OCI-LY3 (cell line): ENCODE measurements around the gene RORC.

ENCODE experiments used
- H2AFZ ChIP-seq: fragments of 200-600, 300-600 bp; shearing (Covaris generic); 2 replicates; pipeline ENCODE4 v1.6.0; 2014; ENCODE audit warnings: antibody characterized with exemption, low read depth, low read length
- H3K27ac ChIP-seq: fragments of 200-600, 300-600 bp; sonication (generic); 2 replicates; pipeline ENCODE4 v1.5.1; 2014; ENCODE audit warnings: mild to moderate bottlenecking, low read length, moderate library complexity, mixed read lengths
- H3K27me3 ChIP-seq: fragments of 200-600, 300-600 bp; sonication (generic); 2 replicates; pipeline ENCODE4 v1.6.1; 2014; ENCODE audit warnings: low read depth, low read length, mixed read lengths
- H3K36me3 ChIP-seq: fragments of 200-600, 300-600 bp; sonication (generic); replicated peaks from 2 replicates; pipeline ENCODE3; 2014; ENCODE audit warnings: low read depth, low read length, mixed read lengths
- H3K4me1 ChIP-seq: fragments of 300-600, 200-600 bp; sonication (generic); 2 replicates; pipeline ENCODE4 v1.6.1; 2014; ENCODE audit warnings: low read length, mixed read lengths
- H3K4me2 ChIP-seq: fragments of 200-600, 300-600 bp; sonication (generic); 2 replicates; pipeline ENCODE4 v1.6.1; 2014; ENCODE audit warnings: low read length, mixed read lengths
- H3K4me3 ChIP-seq: fragments of 300-600, 200-600 bp; sonication (generic); 2 replicates; pipeline ENCODE4 v1.5.1; 2014; ENCODE audit warnings: antibody characterized with exemption, mild to moderate bottlenecking, low read length, moderate library complexity
- H3K79me2 ChIP-seq: fragments of 300-600, 200-600 bp; shearing (Covaris generic); 2 replicates; pipeline ENCODE4 v1.6.1; 2014; ENCODE audit warnings: mild to moderate bottlenecking, low read length, mixed read lengths
- H3K9ac ChIP-seq: fragments of 300-600, 200-600 bp; shearing (Covaris generic); 2 replicates; pipeline ENCODE4 v1.6.0; 2014; ENCODE audit warnings: mild to moderate bottlenecking, low read length, moderate library complexity
- H3K9me3 ChIP-seq: fragments of 200-600, 300-600 bp; shearing (Covaris generic); 2 replicates; pipeline ENCODE4 v1.6.1; 2014; ENCODE audit warnings: low read length, mixed read lengths; ENCODE audit not compliant: insufficient read depth
- H4K20me1 ChIP-seq: fragments of 200-600, 300-600 bp; sonication (generic); 2 replicates; pipeline ENCODE4 v1.6.1; 2016; ENCODE audit warnings: low read length, mixed read lengths; ENCODE audit not compliant: insufficient read depth
- CTCF ChIP-seq: fragments of 200-600, 300-600 bp; sonication (generic); IDR thresholded peaks from 2 replicates; pipeline ENCODE4 v1.5.1; 2014; ENCODE audit warnings: antibody characterized with exemption, low read length, low read depth
- EZH2phosphoT487 ChIP-seq: fragments of 200-600 bp; shearing (Covaris generic); IDR thresholded peaks from 2 replicates; pipeline ENCODE4 v1.6.1; 2018; ENCODE audit warnings: antibody characterized with exemption, mixed run types, low read depth

The RORC gene

GRCh38 chr1:151862604-151863003 lies 31.0 kb upstream of the RORC start:
- Histone ChIP-seq H2AFZ (no peak overlapping the region), H3K27ac (no peak overlapping the region), H3K27me3 (no peaks in the 10 kb centered on the region), H3K4me1 (peaks cover 35% of the 10 kb centered on the region), H3K4me2 (no peak overlapping the region), H3K36me3 (no peaks in the 10 kb centered on the region), H3K9ac (no peak overlapping the region), H3K4me3 (no peak overlapping the region), H3K9me3 (no peaks in the 10 kb centered on the region), H3K79me2 (no peaks in the 10 kb centered on the region), H4K20me1 (no peaks in the 10 kb centered on the region)
- TF ChIP-seq EZH2phosphoT487 (no peak), CTCF (no peak)

- Histone ChIP-seq H3K79me2 (no peaks in the 10 kb centered on the region), H3K4me2 (peak overlapping the region; percentile 53), H3K27ac (peak overlapping the region; percentile 36), H3K27me3 (no peaks in the 10 kb centered on the region), H3K36me3 (no peaks in the 10 kb centered on the region), H3K9me3 (no peaks in the 10 kb centered on the region), H3K4me1 (peaks cover 35% of the 10 kb centered on the region), H2AFZ (peak overlapping the region; percentile 68), H3K4me3 (peak overlapping the region; percentile 6; the same call in 1 of the 2 replicates), H3K9ac (peak overlapping the region; percentile 34; the same call in 1 of the 2 replicates), H4K20me1 (no peaks in the 10 kb centered on the region)
- no peak for TF ChIP-seq EZH2phosphoT487
- TF ChIP-seq CTCF, result no peak
Measured at GRCh38 chr1:151860504-151861187, 29.0 kb upstream of the RORC start.

GRCh38 chr1:151859891-151860293 lies 28.3 kb upstream of the RORC start:
- Histone ChIP-seq H3K9me3 (no peaks in the 10 kb centered on the region), H3K27ac (peak overlapping the region; percentile 36), H3K79me2 (no peaks in the 10 kb centered on the region), H3K4me2 (peak overlapping the region; percentile 53), H3K9ac (peak overlapping the region; percentile 34; the same call in 1 of the 2 replicates), H4K20me1 (no peaks in the 10 kb centered on the region), H2AFZ (peak overlapping the region; percentile 68), H3K36me3 (no peaks in the 10 kb centered on the region), H3K4me1 (peaks cover 35% of the 10 kb centered on the region), H3K4me3 (peak overlapping the region; percentile 6; the same call in 1 of the 2 replicates), H3K27me3 (no peaks in the 10 kb centered on the region)
- TF ChIP-seq CTCF, result no peak
- no peak for TF ChIP-seq EZH2phosphoT487

GRCh38 chr1:151858886-151859665 lies 27.5 kb upstream of the RORC start:
- peak overlapping the region; percentile 68 for H2AFZ ChIP-seq
- H3K9me3 ChIP-seq, result no peaks in the 10 kb centered on the region
- no peaks in the 10 kb centered on the region for H4K20me1 ChIP-seq
- peak overlapping the region; percentile 36 for H3K27ac ChIP-seq
- H3K27me3 ChIP-seq, result no peaks in the 10 kb centered on the region
- H3K9ac ChIP-seq, result peak overlapping the region; percentile 34; the same call in 1 of the 2 replicates
- H3K4me2 ChIP-seq, result peak overlapping the region; percentile 53
- peaks cover 35% of the 10 kb centered on the region for H3K4me1 ChIP-seq
- no peaks in the 10 kb centered on the region for H3K36me3 ChIP-seq
- TF ChIP-seq EZH2phosphoT487, result no peak
- TF ChIP-seq CTCF, result no peak
- no peaks in the 10 kb centered on the region for H3K79me2 ChIP-seq
- no peak overlapping the region; the same call in 1 of the 2 replicates for H3K4me3 ChIP-seq
